ENCODE results near the gene MROH9. TPM values are rescaled to one million over a fixed set of nuclear protein-coding genes. Genes with fewer than 3 reads are reported as not detected.

The MROH9 gene
- polyA plus RNA-seq, 12 donors, result 0.08 to 0.29 TPM; not detected in 10

DNA sequence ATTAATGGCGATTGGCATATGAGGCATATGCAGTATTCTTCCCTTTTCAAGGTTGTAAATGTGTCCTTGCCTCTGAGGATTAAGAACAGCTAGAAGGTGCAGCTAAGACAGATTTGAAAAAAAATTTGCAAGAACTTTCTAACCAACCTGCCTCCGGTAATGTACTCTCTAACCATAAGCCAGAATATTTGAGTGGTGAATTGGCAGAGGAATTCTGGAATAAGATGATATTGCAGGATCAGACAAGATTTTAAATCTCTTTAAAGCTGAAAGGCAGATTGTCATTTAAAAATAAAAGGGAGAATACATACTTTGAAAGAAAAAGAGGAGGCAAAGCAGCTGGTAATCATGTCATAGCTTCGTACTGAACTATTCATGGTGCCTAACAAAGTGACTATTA lies 29.2 kb downstream of the MROH9 start:
- no peak for DNase-seq

DNA sequence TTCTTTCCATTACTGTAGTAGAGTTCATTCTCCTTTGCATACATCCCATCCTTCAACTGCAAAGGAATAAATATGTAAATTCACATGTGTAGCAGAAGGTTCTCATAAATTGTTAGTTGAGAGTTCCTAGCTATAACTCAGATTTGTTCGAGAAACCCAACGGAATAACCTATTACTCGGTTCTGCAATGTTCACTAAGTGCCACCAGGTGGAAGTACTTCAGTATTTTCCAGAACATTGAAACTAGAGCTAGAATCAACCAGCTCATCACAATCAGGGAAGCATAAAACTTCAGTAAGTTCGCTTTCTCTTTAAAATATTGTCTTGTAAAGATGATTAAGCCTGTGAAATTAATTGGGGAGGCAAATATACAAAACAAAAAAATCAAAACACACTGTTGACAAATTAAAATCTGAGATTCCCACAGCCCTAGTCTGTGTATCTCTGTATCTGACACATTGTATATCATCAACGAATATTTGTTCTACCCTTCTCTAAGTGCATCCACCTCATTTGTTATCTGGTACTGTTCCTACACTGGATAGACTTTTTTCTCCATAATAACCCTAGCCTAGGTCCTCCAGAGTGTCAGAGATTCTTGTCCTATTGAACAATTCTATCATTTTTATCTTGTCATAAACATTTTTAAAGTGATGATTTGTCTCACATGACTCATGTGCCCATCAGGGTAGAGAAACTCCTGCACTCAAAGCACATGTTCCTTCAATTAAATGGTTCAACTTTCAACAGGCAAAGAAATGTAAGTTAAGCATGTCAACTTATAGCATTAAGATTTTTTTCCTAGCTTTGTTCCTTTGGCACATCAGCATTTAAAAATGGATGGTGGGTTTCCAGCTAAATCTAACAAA lies 31.9 kb downstream of the MROH9 start:
- DNase-seq, result peak; percentile 43

DNA sequence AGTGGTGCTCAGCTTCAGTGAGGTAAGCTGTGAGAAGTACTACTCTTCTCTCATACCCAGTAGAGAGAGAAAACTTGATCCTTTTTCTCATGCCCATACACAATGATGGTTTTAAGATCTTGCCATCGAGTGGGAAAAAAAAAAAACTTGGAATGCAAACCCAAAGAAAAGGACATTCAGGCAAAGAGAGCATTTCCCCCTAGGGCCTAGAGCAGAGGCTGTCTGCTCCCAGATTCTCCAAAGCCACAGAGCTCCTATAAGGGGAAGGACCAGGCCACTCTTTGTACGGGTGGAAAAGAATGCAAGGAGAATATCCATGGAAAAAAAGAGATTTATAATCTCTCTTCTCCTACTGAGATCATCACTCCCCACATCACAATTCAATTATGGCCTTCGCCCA lies 34.9 kb downstream of the MROH9 start:
- no peak for DNase-seq

DNA sequence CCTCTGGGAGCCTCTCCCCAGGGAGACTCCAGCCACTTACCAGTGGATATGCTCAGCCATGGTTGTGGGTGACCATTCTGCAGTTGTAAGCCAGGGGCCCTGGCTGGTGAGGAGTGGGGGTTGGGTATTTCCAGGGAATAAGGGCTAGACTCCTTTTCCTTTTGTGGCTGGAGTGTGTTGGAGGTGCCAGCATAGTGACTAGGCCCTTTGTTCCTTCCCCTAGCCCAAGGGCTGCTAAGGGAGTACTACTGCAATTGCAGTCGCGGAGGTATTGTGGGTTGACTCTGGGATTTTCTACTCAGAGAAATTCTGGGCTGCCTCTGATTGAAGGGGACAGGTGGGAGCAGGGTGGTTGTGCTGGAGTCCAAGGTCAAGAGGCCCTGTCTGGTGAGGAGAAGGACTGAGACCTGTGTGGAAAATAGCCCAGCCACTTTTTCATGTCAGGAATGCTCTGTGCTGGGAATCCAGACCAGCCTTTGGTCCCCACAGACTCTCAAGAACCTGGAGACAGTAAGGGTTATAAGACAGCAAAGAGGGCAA lies 43.1 kb downstream of the MROH9 start:
- no peak for DNase-seq

DNA sequence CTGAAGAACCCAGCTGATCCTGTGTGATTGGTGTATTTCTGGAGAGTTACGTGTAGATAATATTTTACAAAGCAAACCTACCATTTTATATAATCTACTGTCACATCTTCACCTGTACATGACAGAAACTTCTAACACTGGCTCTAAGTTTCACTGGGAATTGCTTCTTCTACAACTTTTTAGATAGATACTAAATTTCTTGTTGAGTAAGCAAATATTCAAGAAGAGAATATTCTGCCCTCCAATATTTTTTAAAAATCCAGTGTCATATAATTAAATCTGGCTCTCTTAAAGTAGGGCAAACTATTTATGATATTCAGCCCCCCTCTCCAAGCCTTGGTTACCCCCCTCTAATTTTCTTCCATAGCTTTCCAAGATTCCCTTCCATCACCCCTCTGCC lies 50.1 kb downstream of the MROH9 start:
- no peak for DNase-seq

DNA sequence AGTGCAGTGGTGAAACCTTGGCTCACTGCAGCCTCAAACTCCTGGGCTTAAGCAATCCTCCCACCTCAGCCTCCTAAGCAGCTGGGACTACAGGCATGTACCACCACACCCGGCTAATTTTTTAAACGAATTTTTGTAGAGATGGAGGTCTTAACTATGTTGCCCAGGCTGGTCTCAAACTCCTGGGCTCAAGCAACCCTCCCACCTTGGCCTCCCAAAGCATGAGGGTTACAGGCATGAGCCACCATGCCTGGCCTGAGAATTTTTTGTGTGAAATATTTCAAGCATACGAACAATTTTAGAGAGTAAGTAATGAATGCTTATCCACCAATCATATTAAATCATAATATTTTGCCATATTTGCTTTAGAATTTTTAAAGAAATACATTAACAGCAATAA lies 51.6 kb downstream of the MROH9 start:
- no peak for DNase-seq

DNA sequence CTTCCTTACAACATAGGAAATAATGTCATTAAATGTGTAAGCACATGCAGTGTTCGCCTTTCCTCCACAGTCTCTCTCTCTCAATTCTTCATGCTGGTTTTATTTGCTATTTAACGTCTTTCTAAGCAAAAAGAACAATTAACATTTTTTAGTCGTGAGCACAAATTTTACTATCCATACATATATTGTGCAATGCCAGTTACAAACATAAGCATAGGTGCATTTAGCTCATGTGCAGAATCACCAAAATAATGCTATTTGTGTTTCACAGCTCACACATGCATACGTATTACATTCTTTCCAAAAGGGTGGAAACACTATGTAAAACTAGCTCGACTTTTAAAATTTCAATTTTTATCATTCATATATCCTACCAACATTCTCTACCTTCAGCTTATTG lies 52.1 kb downstream of the MROH9 start:
- DNase-seq, result no peak

DNA sequence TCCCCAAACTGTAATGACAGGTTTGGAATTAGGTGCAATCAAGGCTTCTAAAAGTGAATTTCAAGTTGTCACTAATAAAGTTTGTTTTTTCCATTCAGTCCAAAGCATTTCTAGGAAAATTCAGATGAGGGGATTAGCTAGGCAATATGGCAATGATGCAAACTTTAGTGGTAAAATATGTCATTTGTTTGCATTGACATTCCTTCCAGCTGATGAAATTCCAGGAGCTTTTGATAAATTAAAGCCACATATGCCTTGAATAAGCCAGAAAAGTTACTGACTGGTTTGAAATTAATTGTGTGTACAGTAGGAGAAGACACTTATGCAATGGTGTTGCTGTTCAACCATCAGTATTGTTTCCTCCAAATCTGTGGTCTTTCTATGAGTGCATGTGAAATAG lies 57.8 kb downstream of the MROH9 start:
- no peak for DNase-seq

DNA sequence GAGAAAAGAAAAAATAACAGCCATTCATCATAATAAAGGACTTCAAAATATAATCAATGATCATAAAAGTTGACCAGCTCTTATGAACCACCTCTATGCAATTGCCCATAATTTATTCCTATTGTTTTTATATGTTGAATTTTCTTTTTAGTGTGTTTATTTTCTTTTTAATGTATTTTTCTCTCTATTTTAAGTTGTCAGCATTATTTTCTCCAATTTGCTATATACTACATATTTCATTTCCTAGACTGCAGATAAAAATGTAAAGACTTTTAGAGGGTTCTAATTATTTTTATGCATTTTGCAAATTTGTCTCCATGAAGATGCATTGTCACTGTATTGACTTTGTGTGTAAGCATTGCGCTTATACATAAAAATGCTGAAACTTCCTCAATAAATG lies 58.4 kb downstream of the MROH9 start:
- no peak for DNase-seq

DNA sequence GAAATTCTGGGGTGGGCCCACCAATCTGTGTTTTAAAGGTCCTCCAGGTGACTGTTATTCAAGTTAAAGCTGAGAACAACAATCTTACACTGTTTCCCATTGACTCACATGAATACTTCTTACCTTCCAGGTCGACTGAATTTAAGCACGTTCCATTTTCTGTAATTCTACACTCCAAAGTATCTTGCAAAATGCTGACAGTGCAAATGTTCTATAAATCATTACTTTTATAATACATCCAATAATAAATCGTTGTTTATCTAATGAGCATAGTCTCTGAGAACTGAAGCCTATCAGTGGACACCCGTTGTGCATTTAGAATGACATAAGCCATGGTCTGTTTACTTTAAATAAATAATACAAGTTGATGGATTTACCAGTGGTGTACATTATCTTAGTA lies 79.5 kb downstream of the MROH9 start:
- DNase-seq, result no peak

DNA sequence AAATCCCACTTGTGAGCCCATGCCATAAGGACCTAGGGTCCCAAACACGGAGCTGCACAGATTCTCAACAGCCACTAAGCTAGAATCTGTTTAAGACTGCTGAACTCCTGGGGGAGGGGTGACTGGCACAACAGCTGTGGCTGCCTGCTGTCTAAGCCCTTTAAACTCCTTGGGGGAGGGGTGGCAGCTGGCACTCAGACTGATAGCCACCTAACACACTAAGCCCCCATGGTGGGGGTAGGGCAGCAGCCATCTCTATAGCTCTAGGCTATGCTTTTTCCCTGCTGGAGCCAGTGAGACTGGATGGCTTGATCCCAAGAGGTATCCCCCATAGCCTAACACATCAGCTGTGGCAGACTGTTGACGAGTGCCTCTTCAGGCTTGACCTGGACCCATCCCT lies 82.1 kb downstream of the MROH9 start:
- DNase-seq, result no peak

DNA sequence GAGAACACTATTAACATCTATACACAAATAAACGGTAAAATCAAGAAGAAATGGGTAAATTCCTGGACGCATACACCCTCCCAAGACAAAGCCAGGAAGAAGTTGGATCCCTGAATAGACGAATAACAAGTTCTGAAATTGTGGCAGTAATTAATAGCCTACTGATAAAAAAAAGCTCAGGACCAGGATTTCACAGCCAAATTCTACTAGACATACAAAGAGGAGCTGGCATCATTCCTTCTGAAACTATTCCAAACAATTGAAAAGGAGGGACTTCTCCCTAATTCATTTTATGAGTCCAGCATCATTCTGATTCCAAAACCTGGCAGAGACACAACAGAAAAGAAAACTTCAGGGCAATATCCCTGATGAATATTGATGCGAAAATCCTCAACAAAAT lies 84.6 kb downstream of the MROH9 start:
- DNase-seq, result no peak

DNA sequence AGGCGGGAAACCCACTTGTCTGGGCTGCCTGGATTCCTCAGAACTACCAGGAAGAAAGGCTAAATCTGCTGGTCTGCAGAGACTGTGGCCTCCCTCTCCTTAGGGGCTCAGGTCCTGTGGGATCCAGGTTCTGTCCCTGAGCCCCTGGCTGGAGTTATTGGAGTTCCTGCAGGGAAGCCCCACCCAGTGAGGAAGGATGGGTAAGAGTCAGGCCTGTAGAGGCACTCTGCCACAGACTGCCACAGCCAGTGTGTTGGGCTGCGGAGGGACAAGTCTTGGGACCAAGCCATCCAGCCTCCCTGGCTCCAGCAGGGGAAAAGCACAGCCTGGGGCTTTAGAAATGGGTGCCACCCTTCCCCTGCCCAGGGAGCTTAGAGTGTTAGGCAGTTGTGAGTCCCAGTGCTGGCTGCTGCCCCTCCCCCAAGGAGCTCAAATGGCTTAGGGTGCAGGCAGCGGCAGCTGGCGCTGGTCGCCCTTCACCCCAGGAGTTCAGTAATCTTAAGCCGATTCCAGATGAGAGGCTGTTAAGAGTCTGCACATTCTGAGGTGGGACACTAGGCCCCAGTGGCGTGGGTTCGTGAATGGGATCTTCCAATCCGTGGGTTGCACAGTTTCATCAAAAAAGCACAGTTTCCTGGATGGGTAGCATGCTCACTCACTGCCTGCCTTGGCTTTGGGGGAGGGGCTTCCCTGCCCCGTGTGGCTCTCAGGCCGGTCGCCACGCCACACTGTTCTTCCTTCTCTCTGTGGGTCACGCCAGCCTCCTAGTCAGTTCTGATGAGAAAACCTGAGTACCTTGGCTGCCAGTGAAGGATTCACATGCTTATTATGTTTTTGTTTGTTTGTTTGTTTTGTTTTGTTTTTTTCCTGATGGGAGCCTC lies 97.7 kb downstream of the MROH9 start:
- no peak for DNase-seq

DNA sequence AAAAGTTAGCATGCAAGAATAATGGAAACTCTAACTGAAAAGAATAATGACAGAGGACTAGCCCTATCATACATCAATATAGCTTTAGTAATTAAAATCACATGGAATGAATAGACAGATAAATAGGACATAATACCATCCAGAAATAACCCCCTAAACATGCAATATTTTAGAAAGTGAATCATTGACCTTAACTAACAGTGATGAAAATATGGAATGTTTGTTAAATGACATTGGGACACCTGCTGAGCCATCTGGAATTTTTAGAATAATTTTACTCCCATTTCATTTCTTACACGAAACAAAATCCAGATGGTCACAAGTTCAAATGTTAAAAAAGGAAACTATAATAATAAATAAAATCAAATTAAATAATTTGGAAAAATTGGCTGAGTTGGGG lies 102.3 kb downstream of the MROH9 start:
- no peak for DNase-seq

DNA sequence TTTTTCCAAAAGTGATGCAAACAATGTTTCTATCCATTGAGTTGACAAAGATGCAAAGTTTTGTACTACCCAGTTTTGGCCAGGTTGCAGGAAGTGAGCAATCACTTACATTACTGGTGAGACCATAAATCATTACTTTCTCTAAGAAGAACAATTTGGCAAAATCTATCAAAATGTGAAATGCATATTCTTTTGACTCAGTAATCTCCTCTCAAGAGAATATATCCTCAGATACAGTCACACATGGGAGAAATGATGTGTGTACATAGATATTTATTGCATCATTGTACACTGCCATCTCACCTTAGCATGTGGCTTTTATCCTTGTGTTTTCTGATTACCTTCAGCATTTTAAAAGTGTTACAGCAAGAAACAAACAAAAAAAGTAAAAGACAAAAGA lies 103.0 kb downstream of the MROH9 start:
- no peak for DNase-seq

DNA sequence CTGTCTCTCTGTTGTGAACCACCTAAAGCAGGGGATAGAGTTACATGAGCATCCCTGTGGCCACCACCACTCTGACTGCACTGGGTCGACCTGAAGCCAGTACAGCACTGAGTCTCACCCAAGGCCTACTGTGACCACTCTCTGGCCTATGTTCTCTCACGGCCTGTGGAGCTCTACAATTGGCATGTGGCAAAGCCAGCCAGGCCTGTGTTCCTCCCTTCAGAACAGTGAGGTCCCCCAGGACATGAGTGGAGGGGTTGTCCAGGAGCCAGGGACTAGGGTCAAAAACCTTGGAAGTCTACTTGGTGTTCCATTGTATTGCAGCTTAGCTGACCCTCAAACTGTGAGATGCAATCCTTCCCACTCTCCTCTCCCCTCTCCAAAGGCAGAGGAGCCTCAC lies 112.7 kb downstream of the MROH9 start:
- no peak for DNase-seq

DNA sequence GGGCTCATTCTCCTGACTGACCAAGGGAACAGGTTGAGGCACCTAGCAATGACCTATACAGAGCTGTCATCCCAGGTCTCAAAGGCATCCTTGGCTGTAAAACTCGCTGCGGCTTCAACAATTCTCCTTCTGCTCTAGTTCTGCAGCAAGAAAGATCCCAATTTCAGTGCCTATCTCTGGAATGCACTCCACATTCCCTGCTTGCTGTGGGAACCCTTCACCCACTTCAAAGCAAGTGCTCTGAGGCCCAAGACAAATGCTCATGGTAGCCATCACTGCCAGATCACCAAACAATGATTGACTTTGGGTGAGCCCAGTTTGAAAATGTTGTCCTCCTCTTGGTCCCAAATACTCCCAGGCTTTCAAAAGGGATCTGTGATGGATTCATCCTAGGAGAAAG lies 117.6 kb downstream of the MROH9 start:
- DNase-seq, result no peak

DNA sequence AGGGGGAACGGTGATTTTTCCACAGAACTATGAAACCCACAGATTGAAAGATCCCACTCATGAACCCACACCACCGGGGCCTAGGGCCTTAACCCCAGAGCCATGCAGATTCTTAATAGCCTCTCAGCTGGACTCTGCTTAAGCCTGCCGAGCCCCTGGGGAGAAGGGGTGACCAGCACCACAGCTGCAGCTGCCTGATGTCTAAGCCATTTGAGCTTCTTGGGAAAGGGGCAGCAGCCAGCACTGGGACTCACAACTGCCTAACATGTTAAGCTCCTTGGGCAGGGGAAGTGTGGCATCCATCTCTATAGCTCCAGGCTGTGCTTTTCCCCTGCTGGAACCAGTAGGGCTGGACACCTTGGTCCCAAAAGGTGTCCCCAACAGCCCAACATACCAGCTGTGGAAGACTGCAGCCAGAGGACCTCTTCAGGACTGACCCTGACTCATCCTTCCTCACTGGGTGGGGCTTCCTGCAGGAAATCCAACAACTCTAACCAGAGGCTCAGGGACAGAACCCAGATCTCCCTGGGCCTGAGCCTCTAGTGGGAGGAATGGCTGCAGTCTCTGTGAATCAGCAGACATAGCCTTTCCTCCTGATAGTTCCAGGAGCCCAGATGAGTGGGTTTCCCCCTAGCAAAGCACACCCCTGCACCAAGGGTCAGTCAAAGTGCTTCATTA lies 120.8 kb downstream of the MROH9 start:
- no peak for DNase-seq

DNA sequence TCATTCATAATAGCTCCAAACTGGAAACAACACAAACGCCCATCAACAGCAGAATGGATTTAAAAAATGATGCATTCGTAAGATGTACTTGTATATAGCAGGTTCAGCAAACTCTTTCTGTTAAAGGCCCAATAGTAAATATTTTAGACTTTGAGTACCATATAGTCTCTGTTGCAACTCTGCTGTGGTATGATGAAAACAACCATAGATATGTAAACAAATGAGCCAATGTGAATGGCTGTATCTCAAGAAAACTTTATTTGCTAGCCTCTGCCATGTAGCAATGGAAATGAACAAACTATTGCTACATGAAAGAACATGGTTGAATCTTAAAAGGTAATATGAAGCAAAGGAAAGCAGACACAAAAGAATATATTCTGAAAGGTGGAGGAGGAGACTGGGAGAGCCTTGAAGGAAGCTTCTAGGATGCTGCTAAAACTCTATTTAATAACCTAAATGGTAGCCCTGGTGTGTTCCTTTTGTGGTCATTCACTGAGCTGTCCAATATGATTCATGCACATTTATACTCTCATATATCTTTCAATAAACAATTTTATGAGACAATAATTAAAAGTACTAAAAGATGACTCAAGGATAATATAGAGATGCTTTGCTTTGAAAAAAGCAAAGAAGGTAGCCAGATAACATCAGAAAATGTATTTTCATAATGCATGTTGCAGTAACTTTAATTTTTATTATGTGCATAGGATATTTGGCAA lies 126.2 kb downstream of the MROH9 start:
- DNase-seq, result no peak

DNA sequence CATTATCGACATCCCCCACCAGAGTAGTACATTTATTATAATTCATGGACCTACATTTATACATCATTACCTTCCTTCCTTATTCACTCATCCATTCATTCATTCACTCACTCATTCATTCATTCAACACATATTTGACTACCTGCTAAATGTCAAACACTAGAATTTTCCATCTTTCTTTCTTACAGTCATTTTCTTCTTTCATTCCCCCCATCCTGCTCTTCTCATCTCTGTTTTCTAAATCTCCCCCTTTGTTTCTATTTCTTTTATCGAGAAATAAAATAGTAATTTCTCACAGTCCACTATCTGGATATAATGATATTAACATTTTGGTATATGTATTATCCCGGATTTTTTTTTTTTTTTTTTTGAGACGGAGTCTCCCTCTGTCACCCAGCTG lies 127.6 kb downstream of the MROH9 start:
- DNase-seq, result no peak

DNA sequence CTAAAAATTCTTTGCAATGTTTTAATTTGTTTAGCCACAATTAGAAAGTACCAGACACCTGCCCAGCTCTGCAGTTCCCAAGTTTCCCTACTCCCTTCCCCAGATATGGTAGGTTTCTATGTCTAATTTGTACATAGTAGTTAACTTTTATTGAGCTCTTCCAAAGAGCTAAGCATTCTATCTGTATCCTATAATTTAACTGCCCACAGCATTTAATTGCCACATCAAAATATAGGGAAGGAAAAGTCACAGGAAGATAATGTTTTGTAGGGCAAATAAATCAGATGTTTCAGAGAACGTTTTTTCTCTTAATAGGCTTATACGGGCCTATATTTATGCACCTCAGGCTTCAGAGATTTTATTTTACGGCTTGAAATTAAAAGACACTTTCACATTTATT lies 139.7 kb downstream of the MROH9 start:
- no peak for DNase-seq

DNA sequence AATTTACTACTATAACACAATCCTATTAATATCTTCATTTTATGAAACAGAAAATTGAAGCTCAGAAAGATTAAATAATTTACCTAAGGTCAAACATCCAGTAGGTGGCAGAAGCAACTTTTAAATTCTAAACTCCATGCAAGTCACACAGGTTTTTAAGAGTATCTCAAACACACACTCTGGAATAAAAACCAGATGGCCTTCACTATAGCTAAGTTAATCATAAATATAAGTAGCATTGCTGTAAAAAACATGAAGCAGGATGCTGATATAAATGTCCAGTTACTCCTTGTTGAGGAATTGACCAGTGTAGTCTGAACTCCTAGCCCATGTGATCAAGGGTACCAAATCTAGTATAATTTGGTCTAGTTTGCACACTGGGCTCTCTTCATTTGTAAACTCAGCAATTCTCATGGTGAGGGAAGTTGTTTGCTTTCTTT lies 146.0 kb downstream of the MROH9 start:
- DNase-seq, result peak; percentile 50
